ENCODE data around the gene FUNDC1.

The FUNDC1 gene

GRCh38 chrX:44480591-44480990 is 62.1 kb downstream of the FUNDC1 start:
- no peak for DNase-seq

GRCh38 chrX:44474410-44474809 is 68.2 kb downstream of the FUNDC1 start:
- no peak for DNase-seq
